Fibroblast of pulmonary artery (primary cell): ENCODE measurements around the gene HOXD11.

Experiments
- DNase-seq: peaks from one replicate; pipeline ENCODE4 v3.0.0-alpha.2; 2010; ENCODE audit warnings: low read depth
- H3K4me3 ChIP-seq: replicated peaks from 2 replicates; pipeline ENCODE4 v1.5.1; 2011; ENCODE audit warnings: low read depth, mild to moderate bottlenecking, control low read depth, low read length, moderate library complexity
- CTCF ChIP-seq: IDR thresholded peaks from 2 replicates; pipeline ENCODE4 v1.5.1; 2011; ENCODE audit warnings: mild to moderate bottlenecking, control low read depth, low read length, inconsistent platforms; ENCODE audit errors: missing control alignments

HOXD11 gene

GRCh38 chr2:176103742-176104315 lies 3.3 kb upstream of the HOXD11 start:
- no peak for TF ChIP-seq CTCF
- no peak for DNase-seq
- H3K4me3 ChIP-seq = no peak overlapping the region

- DNase-seq = no peak
- H3K4me3 ChIP-seq = no peak overlapping the region
- TF ChIP-seq CTCF = no peak
Measured at GRCh38 chr2:176104316-176105077, 2.6 kb upstream of the HOXD11 start.

- TF ChIP-seq CTCF = no peak
- no peak overlapping the region for H3K4me3 ChIP-seq
- DNase-seq = no peak
Measured at GRCh38 chr2:176105078-176105729, 1.9 kb upstream of the HOXD11 start.

GRCh38 chr2:176105730-176106580 lies 1.1 kb upstream of the HOXD11 start:
- H3K4me3 ChIP-seq = no peak overlapping the region
- no peak for DNase-seq
- TF ChIP-seq CTCF = no peak

- no peak overlapping the region for H3K4me3 ChIP-seq
- TF ChIP-seq CTCF = no peak
- DNase-seq = no peak
Measured at GRCh38 chr2:176107731-176108181, 676 bp downstream of the HOXD11 start.

GRCh38 chr2:176109192-176109901 lies 2.3 kb downstream of the HOXD11 start:
- DNase-seq = no peak
- TF ChIP-seq CTCF = no peak
- H3K4me3 ChIP-seq = no peak overlapping the region
